ENCODE data around the gene PRR11. TPM values are rescaled to one million over a fixed set of nuclear protein-coding genes. Genes with fewer than 3 reads are reported as not detected.

The PRR11 gene
- total RNA-seq (2022; extraction: Qiagen RNA extraction) = 41.4 to 60.1 TPM (median 55.5 TPM) in 5 replicates

GRCh38 chr17:59155439-59156177 is at the start of gene PRR11:
Gene PRR11 (plus strand): TSS chr17:59155746. CDS start chr17:59169753, 14,007 bp downstream.

GRCh38 chr17:59106463-59107305 is 48.9 kb upstream of the PRR11 start, which contains the start of gene TRIM37:
Gene TRIM37 (minus strand): TSS chr17:59106880. CDS start chr17:59106461, 419 bp downstream.

GRCh38 chr17:59154721-59155438 is 666 bp upstream of the PRR11 start, which contains the start of gene SKA2:
Gene SKA2 (minus strand): TSS chr17:59155186. CDS start chr17:59155163, 23 bp downstream.

GRCh38 chr17:59220328-59221158 is 65.0 kb downstream of the PRR11 start, which contains the start of gene GDPD1:
Gene GDPD1 (plus strand): TSS chr17:59220511. CDS start chr17:59220610, 99 bp downstream.

Other genes with a start within 250 kb of the PRR11 start
- 19.4 to 26.0 TPM (median 22.9 TPM) in 5 replicates for gene TRIM37, start 48.9 kb upstream of the PRR11 start, total RNA-seq (2022; extraction: Qiagen RNA extraction)
- gene SKA2, start 560 bp upstream of the PRR11 start, total RNA-seq (2022; extraction: Qiagen RNA extraction) = 89.3 to 169 TPM (median 91.5 TPM) in 5 replicates
- 24.4 to 30.3 TPM (median 26.8 TPM) in 5 replicates for gene SMG8, start 54.3 kb downstream of the PRR11 start, total RNA-seq (2022; extraction: Qiagen RNA extraction)
- 0.51 to 1.2 TPM (median 0.90 TPM) in 5 replicates for gene GDPD1, start 64.8 kb downstream of the PRR11 start, total RNA-seq (2022; extraction: Qiagen RNA extraction)
- 1.6 to 3.9 TPM (median 2.9 TPM) in 5 replicates for gene YPEL2, start 175.9 kb downstream of the PRR11 start, total RNA-seq (2022; extraction: Qiagen RNA extraction)

All from A549 treated with CORT108297 at 1 μM for 4 hours (cell line).